ENCODE data around the gene COMMD10. TPM values are rescaled to one million over a fixed set of nuclear protein-coding genes. Genes with fewer than 3 reads are reported as not detected.
"Not testable (repeated sequence)": the region's sequence is repeated elsewhere in the genome, so short reads cannot be mapped to it uniquely, and the experiment has no call there.

COMMD10 gene
- total RNA-seq, 1 donor from 2014 or later, result 31.5 TPM

GRCh38 chr5:116088062-116088461 is 3.2 kb downstream of the COMMD10 start:
- intact Hi-C loops (cut with DNase I), result no loop called here
- ATAC-seq (ENCODE audit: poor library complexity) (no peak), DNase-seq (no peak)

- no peak for DNase-seq
- intact Hi-C loops (cut with DNase I), result no loop called here
- ATAC-seq (ENCODE audit: poor library complexity), result peak; percentile 90
Observed at GRCh38 chr5:116090302-116090701, 5.5 kb downstream of the COMMD10 start.

- ATAC-seq (ENCODE audit: poor library complexity) (no peak), DNase-seq (no peak)
- intact Hi-C loops (cut with DNase I), result no loop called here
Observed at GRCh38 chr5:116091416-116091815, 6.6 kb downstream of the COMMD10 start.

DNA sequence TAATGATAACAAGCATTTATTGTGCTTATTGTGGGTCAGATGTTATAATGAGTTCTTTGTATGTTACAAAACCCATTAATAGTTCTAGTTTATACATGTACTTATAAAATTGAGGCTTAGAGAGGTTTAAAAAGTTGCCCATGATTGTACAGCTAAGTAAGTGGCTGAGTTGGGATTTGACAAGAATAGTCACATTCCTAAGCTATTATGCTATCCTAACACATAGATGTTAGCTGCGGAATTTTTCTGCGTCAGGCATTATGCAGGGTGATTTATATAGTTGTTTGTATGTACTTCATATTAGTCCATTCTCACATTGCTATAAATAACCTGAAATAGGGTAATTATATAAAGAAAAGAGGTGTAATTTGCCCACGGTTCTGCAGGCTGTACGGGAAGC is 12.5 kb downstream of the COMMD10 start:
- intact Hi-C loops (cut with DNase I), result no loop called here
- ATAC-seq (ENCODE audit: poor library complexity) (no peak), DNase-seq (no peak)

- intact Hi-C loops (cut with DNase I), result no loop called here
- no peak for ATAC-seq (ENCODE audit: poor library complexity)
Observed at GRCh38 chr5:116098998-116099397, 14.2 kb downstream of the COMMD10 start.

GRCh38 chr5:116104941-116105340 is 20.1 kb downstream of the COMMD10 start:
- ATAC-seq (ENCODE audit: poor library complexity); DNase-seq; intact Hi-C loops (cut with DNase I): not testable (repeated sequence)

More at GRCh38 chr5:116098998-116099397, 14.2 kb downstream of the COMMD10 start:
- DNase-seq, result no peak

GRCh38 chr5:116115163-116115562 is 30.3 kb downstream of the COMMD10 start:
- intact Hi-C loops (cut with DNase I), result no loop called here
- DNase-seq, result no peak
- no peak for ATAC-seq (ENCODE audit: poor library complexity)

- ATAC-seq (ENCODE audit: poor library complexity), result no peak
- no peak for DNase-seq
- intact Hi-C loops (cut with DNase I), result loop anchor here (10.0 kb wide), 1 partner anchor 424 kb away; no protein-coding TSS in a partner anchor
Observed at GRCh38 chr5:116130471-116130870, 45.6 kb downstream of the COMMD10 start.

DNA sequence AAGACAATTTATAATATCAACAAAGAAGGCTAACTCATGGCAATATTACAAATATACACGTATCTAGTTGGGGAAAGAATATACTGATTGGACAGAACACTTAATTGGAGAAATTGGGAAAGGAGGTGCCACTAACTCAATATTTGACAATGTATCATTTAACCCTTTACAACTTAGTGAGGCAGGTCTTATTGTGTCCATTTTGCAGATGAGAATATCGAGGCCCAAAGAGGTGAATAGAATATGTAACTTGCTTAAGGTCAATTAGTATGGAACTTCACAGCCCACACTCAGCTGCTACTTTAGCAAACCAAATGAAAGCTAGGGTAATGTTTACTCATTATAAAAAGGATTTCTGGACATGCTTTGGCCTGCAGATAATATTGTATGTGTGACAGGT is 46.2 kb downstream of the COMMD10 start:
- no peak for ATAC-seq (ENCODE audit: poor library complexity)
- no peak for DNase-seq
- intact Hi-C loops (cut with DNase I), result loop anchor here (10.0 kb wide), 1 partner anchor 424 kb away; no protein-coding TSS in a partner anchor

DNA sequence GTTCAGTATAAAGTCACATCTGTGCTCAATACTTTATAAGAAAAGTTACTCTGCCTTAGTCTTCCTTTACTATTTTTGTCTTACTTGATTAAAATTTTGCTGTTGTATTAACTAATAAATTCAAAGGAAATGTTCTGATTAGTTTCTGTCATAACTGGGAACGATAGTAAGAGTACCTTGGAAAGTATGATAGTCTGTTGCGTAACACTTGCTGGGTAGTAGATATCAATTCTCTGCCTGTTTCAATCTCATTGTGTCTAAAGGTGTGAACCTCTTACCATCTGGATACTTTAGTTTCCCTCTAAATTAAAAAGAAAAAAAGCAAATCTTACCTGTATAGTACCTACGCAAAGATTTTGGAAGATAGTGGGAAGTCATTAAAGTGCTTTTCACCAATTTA is 48.5 kb downstream of the COMMD10 start:
- intact Hi-C loops (cut with DNase I), result loop anchor here (10.0 kb wide), 1 partner anchor 422 kb away; no protein-coding TSS in a partner anchor
- no peak for ATAC-seq (ENCODE audit: poor library complexity)

GRCh38 chr5:116135344-116135743 is 50.5 kb downstream of the COMMD10 start:
- DNase-seq, result no peak
- ATAC-seq (ENCODE audit: poor library complexity), result no peak
- intact Hi-C loops (cut with DNase I), result loop anchor here (5.0 to 10.0 kb wide), 2 partner anchors 302 to 419 kb away; no protein-coding TSS in a partner anchor

More for the DNA sequence above, 48.5 kb downstream of the COMMD10 start:
- DNase-seq, result no peak

GRCh38 chr5:116137544-116138378 is 52.9 kb downstream of the COMMD10 start:
- no peak for DNase-seq
- intact Hi-C loops (cut with DNase I), result loop anchor here (5.0 to 10.0 kb wide), 2 partner anchors 300 to 417 kb away; no protein-coding TSS in a partner anchor
- ATAC-seq (ENCODE audit: poor library complexity), result peak; percentile 43

DNA sequence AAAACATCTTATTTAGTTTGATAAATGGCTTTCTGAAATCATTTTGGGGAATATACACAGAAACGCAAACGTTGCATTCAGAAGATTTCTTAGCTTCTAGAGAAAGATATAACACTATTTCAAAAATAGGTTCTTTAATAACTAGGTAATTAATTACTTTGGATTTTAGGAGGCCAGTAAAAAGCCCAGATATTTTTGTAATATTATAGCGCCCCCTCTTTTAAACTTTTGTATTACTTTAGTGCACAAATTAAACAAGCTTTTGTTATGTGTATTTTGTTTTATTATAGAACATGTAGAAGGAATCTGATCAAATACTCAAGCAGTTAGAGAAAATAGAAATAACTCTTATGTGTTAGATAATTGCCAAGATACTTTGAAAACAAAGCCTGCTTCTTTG is 57.7 kb downstream of the COMMD10 start:
- DNase-seq (no peak), ATAC-seq (ENCODE audit: poor library complexity) (no peak)
- intact Hi-C loops (cut with DNase I), result no loop called here

DNA sequence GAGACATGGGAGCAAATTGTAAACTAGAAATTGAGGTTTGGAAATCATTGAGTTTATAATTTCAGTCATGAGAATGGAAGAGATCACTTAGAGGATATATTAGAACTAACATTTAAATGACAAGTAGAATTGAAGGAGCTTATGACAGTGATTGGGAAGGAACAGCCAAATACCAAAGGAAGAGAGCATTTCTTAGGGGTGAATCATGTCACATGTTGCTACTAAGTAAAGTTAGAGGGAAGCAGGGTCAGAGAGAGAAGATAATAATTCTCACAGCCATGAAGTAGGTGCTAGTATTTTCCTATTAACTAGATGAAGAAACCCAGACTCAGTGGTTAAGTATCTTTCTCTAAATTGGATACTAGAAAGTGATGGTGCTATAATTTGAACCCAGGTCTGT is 59.3 kb downstream of the COMMD10 start:
- ATAC-seq (ENCODE audit: poor library complexity) (no peak), DNase-seq (no peak)
- intact Hi-C loops (cut with DNase I), result no loop called here

DNA sequence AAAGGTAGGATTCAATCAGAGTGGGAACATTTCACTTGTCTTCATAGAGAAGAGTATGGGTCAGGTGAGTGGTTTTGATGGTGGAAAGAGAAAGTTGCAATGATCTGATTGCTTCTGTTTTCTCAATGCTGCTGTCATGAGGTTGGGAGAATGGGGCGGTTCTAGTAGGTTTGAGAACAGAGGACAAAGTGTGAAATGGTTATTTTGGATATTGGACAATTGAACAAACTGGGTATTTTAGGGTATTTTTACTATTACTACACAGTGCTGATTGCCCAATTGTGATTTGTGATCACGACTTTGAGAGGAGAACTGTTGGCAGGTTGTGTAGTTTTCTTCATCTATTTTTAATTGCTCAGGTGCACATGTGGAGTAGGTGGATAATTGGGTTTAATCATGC is 60.2 kb downstream of the COMMD10 start:
- ATAC-seq (ENCODE audit: poor library complexity) (no peak), DNase-seq (no peak)
- intact Hi-C loops (cut with DNase I), result no loop called here

DNA sequence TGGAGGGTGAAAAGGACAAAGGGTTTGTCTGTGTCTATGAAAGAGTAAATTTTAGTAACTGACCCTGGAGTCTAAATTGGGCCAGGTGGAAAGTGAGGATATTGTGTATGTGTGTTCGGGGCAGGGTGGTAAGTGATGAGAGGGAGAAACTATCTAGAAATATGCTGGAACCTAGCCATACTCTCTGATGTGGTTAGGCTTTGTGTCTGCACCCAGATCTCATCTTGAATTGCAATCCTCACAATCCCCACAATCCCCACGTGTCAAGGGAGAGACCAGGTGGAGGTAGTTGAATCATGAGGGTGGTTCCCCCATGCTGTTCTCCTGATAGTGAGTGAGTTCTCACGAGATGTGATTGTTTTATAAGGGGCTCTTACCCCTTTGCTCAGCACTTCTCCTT is 60.6 kb downstream of the COMMD10 start:
- DNase-seq, result no peak
- intact Hi-C loops (cut with DNase I), result no loop called here
- no peak for ATAC-seq (ENCODE audit: poor library complexity)

GRCh38 chr5:116152169-116152568 is 67.3 kb downstream of the COMMD10 start:
- intact Hi-C loops (cut with DNase I), result no loop called here
- ATAC-seq (ENCODE audit: poor library complexity), result no peak

DNA sequence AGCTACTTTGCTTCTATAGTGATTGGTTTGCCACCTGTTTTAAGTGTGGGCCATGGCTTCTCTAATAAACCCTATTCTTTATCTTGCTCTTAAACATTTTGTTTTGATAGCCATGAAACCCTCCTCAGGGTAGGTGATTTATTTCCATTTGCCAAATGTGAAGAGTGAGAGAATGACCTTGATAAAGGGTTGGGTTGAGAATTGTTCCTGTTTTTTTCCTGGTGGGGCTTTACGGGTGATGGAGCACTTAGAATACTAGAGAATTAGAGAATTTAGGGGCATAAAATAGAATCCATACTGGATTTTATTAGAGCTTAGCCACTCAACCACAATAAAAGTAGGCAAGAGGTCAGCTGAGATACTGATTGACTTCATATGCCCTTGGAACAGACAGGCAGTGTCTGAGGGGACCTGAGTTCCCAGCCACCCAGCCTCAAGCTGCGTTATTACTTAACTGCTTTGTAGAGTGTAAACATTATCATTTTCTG is 68.9 kb downstream of the COMMD10 start:
- ATAC-seq (ENCODE audit: poor library complexity) (peak; percentile 74), DNase-seq (no peak)
- intact Hi-C loops (cut with DNase I), result no loop called here

More at GRCh38 chr5:116152169-116152568, 67.3 kb downstream of the COMMD10 start:
- no peak for DNase-seq

DNA sequence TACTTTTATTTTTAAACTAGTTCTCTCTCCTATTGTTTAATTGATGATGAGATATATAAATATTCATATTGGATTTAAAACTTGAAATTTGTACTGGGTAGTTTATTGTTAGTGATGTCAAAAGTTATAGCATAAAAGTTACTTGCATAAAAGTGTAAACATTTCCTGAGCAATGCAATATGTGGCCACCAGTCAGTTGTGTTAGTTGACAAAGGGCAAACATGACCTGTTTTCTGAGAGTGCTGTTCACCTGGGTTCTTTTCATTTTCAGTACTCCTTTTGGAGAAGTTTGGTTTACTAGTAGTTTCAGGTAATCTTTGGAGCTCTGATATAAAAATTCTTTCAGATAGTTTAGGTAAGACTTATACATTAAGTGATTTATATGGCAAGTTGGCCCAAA is 69.4 kb downstream of the COMMD10 start:
- no peak for DNase-seq
- intact Hi-C loops (cut with DNase I), result no loop called here
- ATAC-seq (ENCODE audit: poor library complexity), result no peak

DNA sequence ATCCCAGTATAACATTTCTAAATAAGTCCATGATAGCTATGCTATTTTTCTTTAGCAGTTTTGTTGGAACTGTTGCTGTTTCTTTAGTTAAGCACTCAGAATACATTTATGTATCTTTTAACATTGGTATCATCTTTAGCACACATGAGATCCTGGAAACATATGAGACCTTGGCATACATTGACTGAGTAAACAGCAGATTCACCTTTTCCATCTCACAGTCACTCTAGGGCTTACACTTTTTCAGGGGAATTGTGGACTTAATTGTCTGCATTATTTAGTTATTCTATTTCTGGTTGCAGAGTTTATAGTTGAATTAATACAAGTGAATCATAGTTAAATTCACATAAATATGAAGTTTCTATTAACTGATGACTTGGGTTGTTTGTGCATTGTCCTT is 70.1 kb downstream of the COMMD10 start:
- intact Hi-C loops (cut with DNase I), result no loop called here
- DNase-seq (no peak), ATAC-seq (ENCODE audit: poor library complexity) (no peak)

Measured in Right ventricle myocardium superior (tissue), 1 donor.